HG02884 (cell line): ENCODE data around the gene PON3.

Experiments
- ATAC-seq: cut with Tn5 transposase; IDR thresholded peaks from one replicate; pipeline ENCODE4 v1.9.1; 2021; ENCODE audit warnings: mild to moderate bottlenecking, moderate library complexity; ENCODE audit not compliant: unreplicated experiment

The PON3 gene

GRCh38 chr7:95342642-95343307 is 53.4 kb downstream of the PON3 start:
- ATAC-seq: no peak

GRCh38 chr7:95342029-95342428 is 54.1 kb downstream of the PON3 start:
- ATAC-seq: no peak

GRCh38 chr7:95340491-95340890 is 55.7 kb downstream of the PON3 start:
- ATAC-seq: no peak

GRCh38 chr7:95338832-95339231 is 57.3 kb downstream of the PON3 start:
- ATAC-seq: no peak

GRCh38 chr7:95335093-95335492 is 61.1 kb downstream of the PON3 start:
- ATAC-seq: no peak

- ATAC-seq: no peak
These were observed 61.7 kb downstream of the PON3 start for GRCh38 chr7:95334447-95334846.

- peak; percentile 21 for ATAC-seq
These were observed 65.2 kb downstream of the PON3 start for GRCh38 chr7:95330961-95331337.

- ATAC-seq: peak; percentile 97
These were observed 65.8 kb downstream of the PON3 start for GRCh38 chr7:95330204-95330960.

- ATAC-seq: no peak
These were observed 68.8 kb downstream of the PON3 start for GRCh38 chr7:95327356-95327755.

- no peak for ATAC-seq
These were observed 71.7 kb downstream of the PON3 start, which contains the start of gene PON1 for GRCh38 chr7:95324431-95324830. Gene PON1, minus strand, starts transcription at chr7:95324532. Its CDS starts 57 bp downstream, at chr7:95324475.

GRCh38 chr7:95323410-95324129 is 72.6 kb downstream of the PON3 start:
- ATAC-seq: no peak

- ATAC-seq: no peak
These were observed 73.3 kb downstream of the PON3 start for GRCh38 chr7:95322854-95323253.

GRCh38 chr7:95322396-95322795 is 73.8 kb downstream of the PON3 start:
- no peak for ATAC-seq

- no peak for ATAC-seq
These were observed 74.5 kb downstream of the PON3 start for GRCh38 chr7:95321720-95322119.

- ATAC-seq: no peak
These were observed 75.5 kb downstream of the PON3 start for GRCh38 chr7:95320651-95321050.

- no peak for ATAC-seq
These were observed 76.6 kb downstream of the PON3 start for GRCh38 chr7:95319570-95319969.

- ATAC-seq: no peak
These were observed 77.6 kb downstream of the PON3 start for GRCh38 chr7:95318501-95319100.

GRCh38 chr7:95317966-95318365 is 78.2 kb downstream of the PON3 start:
- ATAC-seq: no peak

- ATAC-seq: no peak
These were observed 78.6 kb downstream of the PON3 start for GRCh38 chr7:95317546-95317945.

GRCh38 chr7:95316588-95316987 is 79.6 kb downstream of the PON3 start:
- ATAC-seq: no peak

- ATAC-seq: no peak
These were observed 83.6 kb downstream of the PON3 start for GRCh38 chr7:95312561-95312960.
